HG03064 (cell line): ENCODE results near the gene NR5A2.

Experiments
- ATAC-seq: cut with Tn5 transposase; IDR thresholded peaks from one replicate; pipeline ENCODE4 v1.9.1; 2021; ENCODE audit warnings: low read depth; ENCODE audit not compliant: unreplicated experiment

The NR5A2 gene

GRCh38 chr1:200157715-200158114 is 130.2 kb downstream of the NR5A2 start:
- ATAC-seq = no peak

GRCh38 chr1:200161801-200162200 is 134.3 kb downstream of the NR5A2 start:
- ATAC-seq = no peak

- no peak for ATAC-seq
Measured at GRCh38 chr1:200162258-200162657, 134.7 kb downstream of the NR5A2 start.

GRCh38 chr1:200162877-200163276 is 135.4 kb downstream of the NR5A2 start:
- no peak for ATAC-seq

- no peak for ATAC-seq
Measured at GRCh38 chr1:200163911-200164310, 136.4 kb downstream of the NR5A2 start.

GRCh38 chr1:200165493-200166220 is 138.1 kb downstream of the NR5A2 start:
- no peak for ATAC-seq

- no peak for ATAC-seq
Measured at GRCh38 chr1:200166411-200166810, 138.9 kb downstream of the NR5A2 start.

GRCh38 chr1:200168926-200169325 is 141.4 kb downstream of the NR5A2 start:
- ATAC-seq = no peak

GRCh38 chr1:200172311-200172710 is 144.8 kb downstream of the NR5A2 start:
- ATAC-seq = no peak

- no peak for ATAC-seq
Measured at GRCh38 chr1:200173097-200173618, 145.6 kb downstream of the NR5A2 start.

GRCh38 chr1:200174525-200175295 is 147.2 kb downstream of the NR5A2 start:
- no peak for ATAC-seq

GRCh38 chr1:200176181-200176580 is 148.7 kb downstream of the NR5A2 start:
- ATAC-seq = no peak

GRCh38 chr1:200176798-200177197 is 149.3 kb downstream of the NR5A2 start:
- no peak for ATAC-seq

- ATAC-seq = no peak
Measured at GRCh38 chr1:200178340-200178739, 150.8 kb downstream of the NR5A2 start.

GRCh38 chr1:200179126-200179780 is 151.7 kb downstream of the NR5A2 start:
- ATAC-seq = no peak

- ATAC-seq = no peak
Measured at GRCh38 chr1:200179781-200180160, 152.3 kb downstream of the NR5A2 start.

- no peak for ATAC-seq
Measured at GRCh38 chr1:200180821-200181220, 153.3 kb downstream of the NR5A2 start.

GRCh38 chr1:200181861-200182260 is 154.4 kb downstream of the NR5A2 start:
- no peak for ATAC-seq

- ATAC-seq = no peak
Measured at GRCh38 chr1:200182701-200183100, 155.2 kb downstream of the NR5A2 start.

- ATAC-seq = no peak
Measured at GRCh38 chr1:200183637-200184036, 156.1 kb downstream of the NR5A2 start.

- no peak for ATAC-seq
Measured at GRCh38 chr1:200184196-200184595, 156.7 kb downstream of the NR5A2 start.
